ENCODE measurements around the gene CENPT. TPM values are rescaled to one million over a fixed set of nuclear protein-coding genes. Genes with fewer than 3 reads are reported as not detected.

CENPT gene
- total RNA-seq, 1 donor from 2014 or later = 29.9 TPM

DNA sequence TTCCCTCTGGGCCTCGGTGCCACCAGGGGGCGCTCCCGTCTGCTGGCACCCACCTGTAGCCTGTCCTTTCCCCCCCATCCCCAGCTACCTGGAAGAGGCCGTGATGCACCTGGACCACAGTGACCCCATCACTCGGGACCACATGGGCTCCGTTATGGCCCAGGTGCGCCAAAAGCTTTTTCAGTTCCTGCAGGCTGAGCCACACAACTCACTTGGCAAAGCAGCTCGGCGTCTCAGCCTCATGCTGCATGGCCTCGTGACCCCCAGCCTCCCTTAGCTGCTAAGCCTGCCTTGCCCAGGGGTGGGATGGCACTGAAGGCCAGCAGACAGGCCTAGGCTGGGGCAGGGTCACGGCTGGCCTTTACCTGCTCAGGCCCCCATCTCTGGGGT, 36.4 kb upstream of the CENPT start:
- intact Hi-C loops (cut with DNase I) = no loop called here
- H3K9me3 ChIP-seq = no peaks in the 10 kb centered on the region
- H3K4me1 ChIP-seq = peaks cover 24% of the 10 kb centered on the region
- ATAC-seq (peak; percentile 79 to 80), DNase-seq (peak; percentile 79)
- H3K4me3 ChIP-seq = no peak overlapping the region
- peaks cover 62% of the 10 kb centered on the region for H3K36me3 ChIP-seq
- TF ChIP-seq CTCF (IDR thresholded peaks at IDR 0.05) = peak; percentile 92
- no peaks in the 10 kb centered on the region for H3K27me3 ChIP-seq (ENCODE audit: low read depth)
- no peak overlapping the region for H3K27ac ChIP-seq

GRCh38 chr16:67883146-67883871, 35.8 kb upstream of the CENPT start:
- DNase-seq (no peak), ATAC-seq (no peak)
- intact Hi-C loops (cut with DNase I) = no loop called here
- peaks cover 67% of the 10 kb centered on the region for H3K36me3 ChIP-seq
- H3K27ac ChIP-seq = no peak overlapping the region
- H3K4me1 ChIP-seq = peaks cover 24% of the 10 kb centered on the region
- no peaks in the 10 kb centered on the region for H3K9me3 ChIP-seq
- no peak overlapping the region for H3K4me3 ChIP-seq
- H3K27me3 ChIP-seq (ENCODE audit: low read depth) = no peaks in the 10 kb centered on the region
- no peak for TF ChIP-seq CTCF (IDR thresholded peaks at IDR 0.05)

- ATAC-seq = no peak
- intact Hi-C loops (cut with DNase I) = no loop called here
- H3K4me3 ChIP-seq = no peak overlapping the region
- H3K27ac ChIP-seq = no peak overlapping the region
- H3K4me1 ChIP-seq = peaks cover 24% of the 10 kb centered on the region
- no peaks in the 10 kb centered on the region for H3K27me3 ChIP-seq (ENCODE audit: low read depth)
- peaks cover 75% of the 10 kb centered on the region for H3K36me3 ChIP-seq
- TF ChIP-seq CTCF (IDR thresholded peaks at IDR 0.05) = no peak
- DNase-seq = no peak
- no peaks in the 10 kb centered on the region for H3K9me3 ChIP-seq
Measured at GRCh38 chr16:67882374-67883145, 35.1 kb upstream of the CENPT start.

DNA sequence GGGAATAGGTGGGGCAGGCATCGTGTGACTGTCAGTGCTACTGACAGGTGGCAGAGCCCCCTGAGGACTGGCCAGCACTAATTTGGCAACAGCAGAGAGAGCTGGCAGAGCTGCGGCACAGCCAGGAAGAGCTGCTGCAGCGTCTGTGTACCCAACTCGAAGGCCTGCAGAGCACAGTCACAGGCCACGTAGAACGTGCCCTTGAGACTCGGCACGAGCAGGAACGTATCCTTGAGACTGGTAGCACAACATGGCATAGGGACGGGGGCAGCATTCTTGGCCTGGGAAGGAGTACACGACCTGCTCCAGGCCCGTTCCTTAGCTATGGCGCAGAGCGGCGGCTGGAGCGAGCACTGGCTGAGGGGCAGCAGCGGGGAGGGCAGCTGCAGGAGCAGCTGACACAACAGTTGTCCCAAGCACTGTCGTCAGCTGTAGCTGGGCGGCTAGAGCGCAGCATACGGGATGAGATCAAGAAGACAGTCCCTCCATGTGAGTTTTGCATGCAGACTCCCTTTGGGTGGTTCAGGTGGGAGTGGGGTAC, 34.2 kb upstream of the CENPT start:
- no peak for TF ChIP-seq CTCF (IDR thresholded peaks at IDR 0.05)
- Histone ChIP-seq H3K27me3 (ENCODE audit: low read depth) (no peaks in the 10 kb centered on the region), H3K9me3 (no peaks in the 10 kb centered on the region), H3K27ac (no peak overlapping the region), H3K36me3 (peaks cover 84% of the 10 kb centered on the region), H3K4me3 (no peak overlapping the region), H3K4me1 (peaks cover 19% of the 10 kb centered on the region)
- ATAC-seq (no peak), DNase-seq (no peak)
- intact Hi-C loops (cut with DNase I) = no loop called here

DNA sequence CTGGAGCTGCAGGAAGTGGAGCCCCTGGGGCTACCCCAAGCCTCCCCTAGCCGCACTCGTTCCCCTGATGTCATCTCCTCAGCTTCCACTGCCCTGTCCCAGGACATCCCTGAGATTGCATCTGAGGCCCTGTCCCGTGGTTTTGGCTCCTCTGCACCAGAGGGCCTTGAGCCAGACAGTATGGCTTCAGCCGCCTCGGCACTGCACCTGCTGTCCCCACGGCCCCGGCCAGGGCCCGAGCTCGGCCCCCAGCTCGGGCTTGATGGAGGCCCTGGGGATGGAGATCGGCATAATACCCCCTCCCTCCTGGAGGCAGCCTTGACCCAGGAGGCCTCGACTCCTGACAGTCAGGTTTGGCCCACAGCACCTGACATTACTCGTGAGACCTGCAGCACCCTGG, 33.1 kb upstream of the CENPT start:
- H3K36me3 ChIP-seq = peaks cover 95% of the 10 kb centered on the region
- no peak for DNase-seq
- H3K9me3 ChIP-seq = no peaks in the 10 kb centered on the region
- no peak for ATAC-seq
- intact Hi-C loops (cut with DNase I) = no loop called here
- peaks cover 20% of the 10 kb centered on the region for H3K4me1 ChIP-seq
- no peaks in the 10 kb centered on the region for H3K27me3 ChIP-seq (ENCODE audit: low read depth)
- no peak for TF ChIP-seq CTCF (IDR thresholded peaks at IDR 0.05)
- H3K4me3 ChIP-seq = no peak overlapping the region
- H3K27ac ChIP-seq = no peak overlapping the region
